Progenitor cell of endocrine pancreas (in vitro differentiated cells): ENCODE measurements around the gene MEA1. TPM values are rescaled to one million over a fixed set of nuclear protein-coding genes. Genes with fewer than 3 reads are reported as not detected.
"Not testable (repeated sequence)": the region's sequence is repeated elsewhere in the genome, so short reads cannot be mapped to it uniquely, and the experiment has no call there.

ENCODE experiments used
- DNase-seq: peaks from one replicate; pipeline ENCODE4 v3.0.0; 2021; ENCODE audit warnings: low spot score; ENCODE audit not compliant: unreplicated experiment
- H3K27ac Mint-ChIP-seq: 2 replicates; pipeline ENCODE4 v1.8.0; 2021; ENCODE audit warnings: mild to moderate bottlenecking, moderate library complexity, mixed read lengths
- H3K27me3 Mint-ChIP-seq: 2 replicates; pipeline ENCODE4 v1.8.0; 2021; ENCODE audit warnings: mixed read lengths
- H3K36me3 Mint-ChIP-seq: 2 replicates; pipeline ENCODE4 v1.8.0; 2022; ENCODE audit warnings: mixed read lengths; ENCODE audit not compliant: insufficient read depth
- H3K4me1 Mint-ChIP-seq: 2 replicates; pipeline ENCODE4 v1.8.0; 2021; ENCODE audit warnings: low read depth, mixed read lengths
- H3K4me3 Mint-ChIP-seq: 2 replicates; pipeline ENCODE4 v1.8.0; 2021; ENCODE audit warnings: low read depth, mild to moderate bottlenecking, moderate library complexity, mixed read lengths
- H3K9me3 Mint-ChIP-seq: 2 replicates; pipeline ENCODE4 v1.8.0; 2021; ENCODE audit warnings: low read depth, mixed read lengths
- total RNA-seq: library from RNA; stranded (reverse); gene quantifications from 2 replicates; pipeline ENCODE4 v1.2.1, GENCODE V29; 2021
- TF ChIP-seq, protein P1 (sequence below): fragments of 200-600 bp; sonication (generic); IDR thresholded peaks from one replicate; pipeline ENCODE4 v1.5.0; 2021; ENCODE audit warnings: antibody characterized with exemption, mild to moderate bottlenecking; ENCODE audit not compliant: unreplicated experiment

MEA1 gene
- total RNA-seq, 1 donor from 2014 or later = 68.4 TPM

DNA sequence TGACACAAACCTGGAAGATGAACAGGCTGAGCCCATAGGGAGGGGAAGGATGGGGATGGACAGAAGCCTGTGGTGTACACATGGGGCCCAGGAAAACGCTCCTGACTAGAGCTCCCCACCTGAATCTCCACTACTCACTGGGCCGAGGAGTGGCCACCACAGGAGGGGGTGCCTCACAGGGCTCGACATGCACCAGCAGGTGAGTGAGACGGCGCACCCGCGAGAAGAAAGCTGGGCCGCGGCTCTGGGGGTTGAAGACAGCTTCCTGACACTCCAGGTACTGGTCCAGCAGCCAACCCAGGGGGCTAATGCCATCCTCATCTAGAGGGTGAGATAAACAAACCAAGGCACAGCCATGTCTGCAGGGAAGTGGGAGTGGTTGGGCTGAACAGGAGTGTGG is 29.6 kb upstream of the MEA1 start:
- no peak overlapping the region for H3K27ac Mint-ChIP-seq
- no peak overlapping the region for H3K4me3 Mint-ChIP-seq
- no peaks in the 10 kb centered on the region for H3K4me1 Mint-ChIP-seq
- no peaks in the 10 kb centered on the region for H3K27me3 Mint-ChIP-seq
- DNase-seq = no peak
- H3K36me3 Mint-ChIP-seq = peaks cover 25% of the 10 kb centered on the region
- no peaks in the 10 kb centered on the region for H3K9me3 Mint-ChIP-seq
- TF ChIP-seq, protein P1, sequence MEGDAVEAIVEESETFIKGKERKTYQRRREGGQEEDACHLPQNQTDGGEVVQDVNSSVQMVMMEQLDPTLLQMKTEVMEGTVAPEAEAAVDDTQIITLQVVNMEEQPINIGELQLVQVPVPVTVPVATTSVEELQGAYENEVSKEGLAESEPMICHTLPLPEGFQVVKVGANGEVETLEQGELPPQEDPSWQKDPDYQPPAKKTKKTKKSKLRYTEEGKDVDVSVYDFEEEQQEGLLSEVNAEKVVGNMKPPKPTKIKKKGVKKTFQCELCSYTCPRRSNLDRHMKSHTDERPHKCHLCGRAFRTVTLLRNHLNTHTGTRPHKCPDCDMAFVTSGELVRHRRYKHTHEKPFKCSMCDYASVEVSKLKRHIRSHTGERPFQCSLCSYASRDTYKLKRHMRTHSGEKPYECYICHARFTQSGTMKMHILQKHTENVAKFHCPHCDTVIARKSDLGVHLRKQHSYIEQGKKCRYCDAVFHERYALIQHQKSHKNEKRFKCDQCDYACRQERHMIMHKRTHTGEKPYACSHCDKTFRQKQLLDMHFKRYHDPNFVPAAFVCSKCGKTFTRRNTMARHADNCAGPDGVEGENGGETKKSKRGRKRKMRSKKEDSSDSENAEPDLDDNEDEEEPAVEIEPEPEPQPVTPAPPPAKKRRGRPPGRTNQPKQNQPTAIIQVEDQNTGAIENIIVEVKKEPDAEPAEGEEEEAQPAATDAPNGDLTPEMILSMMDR = no peak

DNA sequence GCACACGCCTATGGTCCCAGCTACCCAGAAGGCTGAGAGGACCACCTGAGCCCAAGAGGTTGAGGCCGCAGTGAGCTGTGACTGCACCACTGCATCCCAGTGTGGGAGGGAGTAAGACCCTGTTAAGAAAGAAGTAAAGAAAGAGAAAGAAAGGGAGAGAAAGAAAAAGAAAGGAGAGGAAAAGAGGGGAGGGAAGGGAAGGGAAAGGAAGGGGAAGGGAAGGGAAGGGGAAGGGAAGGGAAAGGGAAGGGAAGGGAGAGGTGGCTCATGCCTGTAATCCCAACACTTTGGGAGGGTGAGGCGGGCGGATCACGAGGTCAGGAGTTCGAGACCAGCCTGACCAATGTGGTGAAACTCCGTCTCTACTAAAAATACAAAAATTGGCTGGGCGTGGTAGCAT is 27.7 kb upstream of the MEA1 start:
- H3K9me3 Mint-ChIP-seq, H3K4me1 Mint-ChIP-seq, H3K4me3 Mint-ChIP-seq, DNase-seq, H3K27ac Mint-ChIP-seq, H3K27me3 Mint-ChIP-seq: not testable (repeated sequence)
- peaks cover 26% of the 10 kb centered on the region for H3K36me3 Mint-ChIP-seq

DNA sequence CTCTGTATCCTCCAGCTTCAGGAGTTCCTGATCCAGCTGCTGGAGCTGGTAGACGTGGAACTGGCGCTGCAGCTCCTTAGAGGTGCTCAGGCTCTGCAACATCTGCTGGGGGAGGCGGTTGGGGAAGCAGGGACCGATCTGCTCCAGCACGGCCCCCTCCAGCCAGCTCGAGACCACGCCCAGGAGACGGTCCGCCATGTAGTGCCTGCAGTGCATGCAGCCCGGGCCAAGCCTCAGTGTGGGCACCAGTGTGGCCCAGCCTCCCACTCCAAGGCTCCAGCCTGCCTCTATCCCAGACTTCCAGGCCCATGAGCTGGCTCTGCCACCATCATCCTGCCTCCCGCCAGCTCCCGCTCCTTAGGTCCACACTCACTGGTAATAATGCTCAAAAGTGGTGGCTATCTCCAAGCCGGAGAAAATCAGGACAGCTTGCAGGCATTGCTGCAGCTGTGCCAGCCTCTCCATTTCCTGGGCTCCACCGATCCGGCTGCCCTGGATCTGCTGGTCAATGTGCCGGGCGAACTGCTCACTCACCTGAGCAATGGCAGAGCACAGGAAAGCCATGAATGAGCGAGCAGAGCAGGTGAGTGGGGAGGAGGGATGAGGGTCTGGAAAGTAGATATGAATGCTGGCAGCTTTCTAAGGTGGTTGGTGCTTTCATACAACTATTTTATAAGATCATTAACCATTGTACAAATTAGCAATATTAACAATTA is 27.0 kb upstream of the MEA1 start:
- Mint-ChIP-seq H3K27ac (no peak overlapping the region), H3K9me3 (no peaks in the 10 kb centered on the region), H3K36me3 (peaks cover 22% of the 10 kb centered on the region), H3K4me1 (no peaks in the 10 kb centered on the region), H3K27me3 (no peaks in the 10 kb centered on the region), H3K4me3 (no peak overlapping the region)
- DNase-seq = no peak
- TF ChIP-seq, protein P1 = no peak

DNA sequence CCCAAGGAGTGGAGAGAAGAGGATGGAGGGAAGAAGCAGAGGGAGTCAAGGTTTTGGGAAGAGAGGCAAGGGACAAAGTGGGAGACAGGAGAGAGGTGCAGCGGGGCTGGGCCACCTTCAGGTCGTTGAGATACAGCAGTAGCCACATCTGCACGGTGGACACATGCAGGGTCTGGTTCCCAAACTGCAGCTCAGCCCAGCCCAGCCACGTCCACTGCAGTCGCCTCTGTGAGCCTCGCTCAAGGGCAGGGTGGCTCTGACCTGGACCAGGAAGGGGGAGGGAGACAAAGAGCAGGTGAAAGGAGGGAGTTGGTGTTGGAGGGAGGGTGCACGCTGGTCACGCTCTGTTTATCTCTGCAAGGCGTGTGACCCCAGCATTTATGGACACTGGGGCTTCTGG is 25.0 kb upstream of the MEA1 start:
- no peaks in the 10 kb centered on the region for H3K9me3 Mint-ChIP-seq
- H3K27me3 Mint-ChIP-seq = no peaks in the 10 kb centered on the region
- H3K4me1 Mint-ChIP-seq = no peaks in the 10 kb centered on the region
- no peak overlapping the region for H3K4me3 Mint-ChIP-seq
- TF ChIP-seq, protein P1 = no peak
- no peak overlapping the region for H3K27ac Mint-ChIP-seq
- H3K36me3 Mint-ChIP-seq = peaks cover 22% of the 10 kb centered on the region
- no peak for DNase-seq

DNA sequence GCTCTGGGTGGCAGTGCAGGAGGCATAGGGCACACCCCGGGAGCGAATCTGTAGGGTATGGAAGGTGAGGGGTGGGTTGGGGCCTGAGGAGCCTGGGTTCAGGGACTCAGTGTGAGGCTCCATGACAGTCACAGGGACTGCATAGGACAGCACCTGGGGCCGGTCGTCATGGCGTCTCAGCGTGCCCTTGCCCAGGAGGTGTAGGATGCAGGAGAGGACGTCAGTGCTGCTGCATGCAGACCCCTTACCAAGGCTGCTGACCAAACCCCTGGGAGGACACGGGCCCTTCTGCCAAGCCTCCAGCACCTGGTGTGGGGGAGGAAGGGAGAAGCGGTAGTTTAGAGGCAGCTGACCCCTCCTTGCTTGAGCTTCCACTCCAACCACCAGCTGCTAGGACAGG is 24.0 kb upstream of the MEA1 start:
- DNase-seq = no peak
- Mint-ChIP-seq H3K4me3 (no peak overlapping the region), H3K27ac (no peak overlapping the region), H3K27me3 (no peaks in the 10 kb centered on the region), H3K9me3 (no peaks in the 10 kb centered on the region), H3K36me3 (peaks cover 21% of the 10 kb centered on the region), H3K4me1 (no peaks in the 10 kb centered on the region)
- TF ChIP-seq, protein P1 = no peak

DNA sequence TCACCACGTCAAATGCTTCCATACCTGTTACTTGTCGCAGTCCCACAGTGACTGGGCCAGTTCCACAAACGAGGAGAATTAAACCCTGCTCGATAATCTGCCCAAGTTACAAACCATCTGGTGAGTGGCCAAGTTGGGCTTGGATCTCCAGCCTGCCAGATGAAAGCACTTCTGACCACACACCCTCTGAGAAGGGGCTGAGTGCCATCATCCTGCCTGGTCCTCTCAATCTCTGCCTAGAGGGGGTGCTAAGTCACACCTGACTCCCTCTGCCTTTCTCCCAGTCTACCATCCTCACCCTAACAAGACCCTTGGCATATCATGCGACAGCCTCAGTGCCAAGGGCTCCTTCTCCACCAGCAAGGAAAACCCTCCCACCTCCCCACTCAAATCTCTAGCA is 23.5 kb upstream of the MEA1 start:
- Mint-ChIP-seq H3K4me3 (no peak overlapping the region), H3K36me3 (peaks cover 19% of the 10 kb centered on the region), H3K27me3 (no peaks in the 10 kb centered on the region), H3K27ac (no peak overlapping the region), H3K9me3 (no peaks in the 10 kb centered on the region), H3K4me1 (no peaks in the 10 kb centered on the region)
- no peak for DNase-seq
- TF ChIP-seq, protein P1 = no peak
